Esophagus muscularis mucosa (tissue), 3 donors: ENCODE measurements around the gene TMTC2.

Experiments used
- POLR2AphosphoS5 ChIP-seq, 2 donors: sonication (generic); formaldehyde crosslinking; IDR thresholded peaks; one replicate each; pipeline ENCODE4 v1.6.1; 2017; ENCODE audit warnings: antibody characterized with exemption in 2 of 2
- TF ChIP-seq, protein P1 (sequence below), 3 experiments: fragments of 200-600 bp in 2 of 3; fragments of 450-650 bp in 1 of 3; sonication (generic) in 2 of 3; IDR thresholded peaks; one replicate each; pipeline ENCODE4 v1.5.1; 2017 to 2019; ENCODE audit warnings: antibody characterized with exemption in 3 of 3, mild to moderate bottlenecking in 2 of 3, moderate library complexity in 1 of 3

DNA sequence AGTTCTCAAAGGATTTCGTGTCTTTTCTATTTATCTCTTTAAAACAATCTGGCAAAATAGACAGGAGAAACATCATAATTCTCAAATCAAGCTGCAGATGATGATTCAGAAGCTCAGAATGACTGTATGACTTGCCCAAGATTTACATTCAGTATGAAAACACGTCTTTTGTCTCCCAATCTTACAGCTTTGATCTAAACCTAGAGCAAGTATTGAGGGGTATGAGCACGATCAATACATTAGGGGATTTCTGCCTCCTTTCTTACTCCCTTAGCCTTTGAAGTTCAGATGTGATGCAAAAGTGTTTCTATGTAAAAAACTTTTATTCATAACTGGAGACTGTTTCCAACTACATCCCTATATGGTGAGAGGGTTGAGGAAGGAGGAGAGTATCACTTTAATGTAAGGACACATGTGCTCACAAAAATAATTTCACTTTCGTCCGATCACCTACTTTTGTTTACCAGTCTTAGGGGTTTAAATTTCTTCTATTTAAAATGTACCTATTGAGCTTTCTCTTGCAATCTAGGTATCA is 454.8 kb downstream of the TMTC2 start:
- TF ChIP-seq POLR2AphosphoS5 (IDR thresholded peaks at IDR 0.05): no peak
- TF ChIP-seq, protein P1, sequence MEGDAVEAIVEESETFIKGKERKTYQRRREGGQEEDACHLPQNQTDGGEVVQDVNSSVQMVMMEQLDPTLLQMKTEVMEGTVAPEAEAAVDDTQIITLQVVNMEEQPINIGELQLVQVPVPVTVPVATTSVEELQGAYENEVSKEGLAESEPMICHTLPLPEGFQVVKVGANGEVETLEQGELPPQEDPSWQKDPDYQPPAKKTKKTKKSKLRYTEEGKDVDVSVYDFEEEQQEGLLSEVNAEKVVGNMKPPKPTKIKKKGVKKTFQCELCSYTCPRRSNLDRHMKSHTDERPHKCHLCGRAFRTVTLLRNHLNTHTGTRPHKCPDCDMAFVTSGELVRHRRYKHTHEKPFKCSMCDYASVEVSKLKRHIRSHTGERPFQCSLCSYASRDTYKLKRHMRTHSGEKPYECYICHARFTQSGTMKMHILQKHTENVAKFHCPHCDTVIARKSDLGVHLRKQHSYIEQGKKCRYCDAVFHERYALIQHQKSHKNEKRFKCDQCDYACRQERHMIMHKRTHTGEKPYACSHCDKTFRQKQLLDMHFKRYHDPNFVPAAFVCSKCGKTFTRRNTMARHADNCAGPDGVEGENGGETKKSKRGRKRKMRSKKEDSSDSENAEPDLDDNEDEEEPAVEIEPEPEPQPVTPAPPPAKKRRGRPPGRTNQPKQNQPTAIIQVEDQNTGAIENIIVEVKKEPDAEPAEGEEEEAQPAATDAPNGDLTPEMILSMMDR (IDR thresholded peaks at IDR 0.05): no peak
